Daoy (cell line): ENCODE results near the gene PABPC5. TPM values are rescaled to one million over a fixed set of nuclear protein-coding genes. Genes with fewer than 3 reads are reported as not detected.

Experiments
- DNase-seq: peaks from one replicate; pipeline ENCODE4 v3.0.0-alpha.2; 2015; ENCODE audit warnings: low read depth
- total RNA-seq: library from RNA; depleted of rRNA; stranded (reverse); fragments of >200 nt; shearing (Covaris generic); gene quantifications from 2 replicates; pipeline ENCODE4 v1.2.3, GENCODE V29; 2014; rRNA removed

PABPC5 gene
- 0.27 TPM in 1 of 2 replicates, not detected in the other for total RNA-seq

DNA sequence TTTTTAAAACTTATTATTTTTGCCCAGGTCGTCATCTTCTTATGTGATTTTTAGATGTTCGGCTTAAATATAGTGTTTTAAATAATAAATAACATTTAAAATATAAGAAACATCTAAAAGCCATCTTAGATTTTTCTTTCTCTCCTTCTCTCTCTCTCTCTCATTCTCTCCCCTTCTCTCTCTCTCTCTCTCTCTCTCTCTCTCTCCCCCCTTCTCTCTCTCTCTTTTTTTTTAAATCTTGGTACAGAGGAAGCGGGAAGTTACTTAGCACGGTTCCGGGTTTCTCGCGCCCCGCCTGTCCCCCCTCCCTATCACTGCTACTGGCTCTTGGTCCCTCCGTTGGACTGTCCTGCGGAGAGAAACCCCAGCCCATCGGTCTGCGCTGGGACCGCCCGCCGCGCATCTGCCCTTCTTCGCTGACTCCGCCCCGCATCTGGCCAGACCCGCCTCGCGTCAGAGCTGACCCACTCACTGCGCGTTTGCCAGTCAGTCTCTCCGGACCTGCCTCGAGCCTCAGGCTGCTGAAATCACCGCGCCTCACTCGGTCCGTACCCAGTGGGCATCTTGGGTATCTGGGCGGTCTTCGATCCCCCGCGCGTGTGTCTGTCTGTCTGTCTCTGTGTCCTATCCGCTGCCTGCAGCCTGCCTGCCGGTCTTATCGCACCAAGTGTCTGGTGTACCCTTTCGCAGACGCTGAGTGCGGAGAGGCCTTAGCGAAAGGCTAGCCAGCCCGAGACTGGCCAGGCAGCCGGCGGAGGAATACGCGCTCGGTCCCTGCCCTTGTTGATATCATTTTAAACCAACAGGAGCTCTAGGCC, at the start of gene PABPC5:
PABPC5 (plus strand) TSS at position 489 of the 818 bp plus-strand sequence. CDS start 739 bp downstream, outside the sequence.
- DNase-seq: peak; percentile 0

- no peak for DNase-seq
Measured at GRCh38 chrX:91389026-91389425, 45.6 kb upstream of the PABPC5 start.

DNA sequence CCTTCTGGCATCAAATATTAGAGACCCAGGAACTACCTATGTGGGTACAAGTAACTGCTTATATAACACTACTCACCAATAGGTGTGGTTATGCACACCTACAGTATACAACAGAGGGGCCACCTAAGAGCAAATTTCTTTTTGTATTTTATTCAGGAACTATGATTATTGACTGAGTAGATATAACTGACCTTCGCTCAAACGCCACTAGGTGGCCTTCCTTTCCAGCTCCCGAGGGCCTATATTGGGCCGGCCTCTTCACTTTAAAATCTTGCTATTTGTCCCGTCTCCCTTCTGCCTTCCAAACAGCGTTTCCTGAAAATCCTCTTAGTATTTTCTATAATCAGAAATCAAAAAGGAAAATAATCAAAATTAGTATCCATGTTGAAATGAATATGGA, 19.9 kb upstream of the PABPC5 start:
- DNase-seq: no peak

DNA sequence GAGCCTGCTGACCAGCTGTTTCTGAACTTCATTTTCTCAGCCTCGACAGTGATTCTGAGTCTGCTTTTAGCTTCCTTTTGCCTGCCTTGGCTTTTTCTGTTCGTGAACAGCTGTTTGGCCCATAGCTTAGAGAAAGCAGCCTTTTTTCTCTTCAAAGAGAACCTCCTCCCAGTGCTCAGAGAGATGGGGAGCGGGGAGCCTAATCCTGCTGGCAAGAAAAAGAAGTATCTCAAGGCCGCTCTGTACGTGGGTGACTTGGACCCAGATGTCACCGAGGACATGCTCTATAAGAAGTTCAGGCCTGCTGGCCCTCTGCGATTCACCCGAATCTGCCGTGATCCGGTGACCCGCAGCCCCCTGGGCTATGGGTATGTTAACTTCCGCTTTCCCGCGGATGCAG, 756 bp downstream of the PABPC5 start:
- DNase-seq: no peak
